ENCODE results near the gene MYLIP. TPM values are rescaled to one million over a fixed set of nuclear protein-coding genes. Genes with fewer than 3 reads are reported as not detected.

MYLIP gene
- polyA plus RNA-seq, 1 experiment, result 6.5 TPM

- ChIA-PET CTCF (no interaction called here), POLR2A (no interaction called here)
- DNase-seq (ENCODE audit: low read depth), result no peak
- no peak for TF ChIP-seq CTCF (IDR thresholded peaks at IDR 0.05; ENCODE audit: insufficient read depth, low read depth, low read length)
- H3K27me3 ChIP-seq (ENCODE audit: control insufficient read depth, insufficient read depth, low read length), result peaks cover 3% of the 10 kb centered on the region; the same call in 1 of the 2 replicates
- no peak overlapping the region for H3K4me3 ChIP-seq (ENCODE audit: low read depth, low read length)
- no peaks in the 10 kb centered on the region for H3K36me3 ChIP-seq (ENCODE audit: control insufficient read depth, insufficient read depth, low read length)
These were observed 49.0 kb downstream of the MYLIP start for GRCh38 chr6:16177881-16178280.

GRCh38 chr6:16178351-16178750, 49.5 kb downstream of the MYLIP start:
- TF ChIP-seq CTCF (IDR thresholded peaks at IDR 0.05; ENCODE audit: insufficient read depth, low read depth, low read length), result no peak
- ChIA-PET POLR2A (no interaction called here), CTCF (no interaction called here)
- DNase-seq (ENCODE audit: low read depth), result no peak
- H3K27me3 ChIP-seq (ENCODE audit: control insufficient read depth, insufficient read depth, low read length), result peaks cover 3% of the 10 kb centered on the region; the same call in 1 of the 2 replicates
- no peak overlapping the region for H3K4me3 ChIP-seq (ENCODE audit: low read depth, low read length)
- no peaks in the 10 kb centered on the region for H3K36me3 ChIP-seq (ENCODE audit: control insufficient read depth, insufficient read depth, low read length)

- no peak for DNase-seq (ENCODE audit: low read depth)
- no peak for TF ChIP-seq CTCF (IDR thresholded peaks at IDR 0.05; ENCODE audit: insufficient read depth, low read depth, low read length)
- Histone ChIP-seq H3K36me3 (ENCODE audit: control insufficient read depth, insufficient read depth, low read length) (no peaks in the 10 kb centered on the region), H3K27me3 (ENCODE audit: control insufficient read depth, insufficient read depth, low read length) (peaks cover 3% of the 10 kb centered on the region; the same call in 1 of the 2 replicates), H3K4me3 (ENCODE audit: low read depth, low read length) (no peak overlapping the region)
- ChIA-PET CTCF (interaction anchor here (0.6 to 1.2 kb wide), 2 partner anchors 21 to 497 kb away, joined by 3 to 4 read pairs; no protein-coding TSS in a partner anchor), POLR2A (no interaction called here)
These were observed 50.2 kb downstream of the MYLIP start for GRCh38 chr6:16179063-16179462.

GRCh38 chr6:16179970-16180431, 51.1 kb downstream of the MYLIP start:
- no peak for TF ChIP-seq CTCF (IDR thresholded peaks at IDR 0.05; ENCODE audit: insufficient read depth, low read depth, low read length)
- ChIA-PET POLR2A (no interaction called here), CTCF (interaction anchor here (0.9 to 5.7 kb wide), 4 partner anchors 21 to 486 kb away, joined by 3 to 81 read pairs (median 4); no protein-coding TSS in a partner anchor)
- no peak for DNase-seq (ENCODE audit: low read depth)
- H3K4me3 ChIP-seq (ENCODE audit: low read depth, low read length), result no peak overlapping the region
- no peaks in the 10 kb centered on the region for H3K36me3 ChIP-seq (ENCODE audit: control insufficient read depth, insufficient read depth, low read length)
- H3K27me3 ChIP-seq (ENCODE audit: control insufficient read depth, insufficient read depth, low read length), result peaks cover 3% of the 10 kb centered on the region; the same call in 1 of the 2 replicates

GRCh38 chr6:16180696-16181438, 52.0 kb downstream of the MYLIP start:
- DNase-seq (ENCODE audit: low read depth), result no peak
- ChIA-PET POLR2A (no interaction called here), CTCF (interaction anchor here (1.2 to 5.7 kb wide), 2 partner anchors 25 to 487 kb away, joined by 3 to 81 read pairs; no protein-coding TSS in a partner anchor)
- TF ChIP-seq CTCF (IDR thresholded peaks at IDR 0.05; ENCODE audit: insufficient read depth, low read depth, low read length), result no peak
- peaks cover 3% of the 10 kb centered on the region; the same call in 1 of the 2 replicates for H3K27me3 ChIP-seq (ENCODE audit: control insufficient read depth, insufficient read depth, low read length)
- H3K4me3 ChIP-seq (ENCODE audit: low read depth, low read length), result no peak overlapping the region
- no peaks in the 10 kb centered on the region for H3K36me3 ChIP-seq (ENCODE audit: control insufficient read depth, insufficient read depth, low read length)

Measured in BJ (cell line).